GOT3 (cell line): ENCODE measurements around the gene JAG2.

Experiments
- DNase-seq: peaks from one replicate; lab custom pipeline; 2025; ENCODE audit warnings: mixed read lengths; lab: John Stamatoyannopoulos, UW

Gene JAG2

DNA sequence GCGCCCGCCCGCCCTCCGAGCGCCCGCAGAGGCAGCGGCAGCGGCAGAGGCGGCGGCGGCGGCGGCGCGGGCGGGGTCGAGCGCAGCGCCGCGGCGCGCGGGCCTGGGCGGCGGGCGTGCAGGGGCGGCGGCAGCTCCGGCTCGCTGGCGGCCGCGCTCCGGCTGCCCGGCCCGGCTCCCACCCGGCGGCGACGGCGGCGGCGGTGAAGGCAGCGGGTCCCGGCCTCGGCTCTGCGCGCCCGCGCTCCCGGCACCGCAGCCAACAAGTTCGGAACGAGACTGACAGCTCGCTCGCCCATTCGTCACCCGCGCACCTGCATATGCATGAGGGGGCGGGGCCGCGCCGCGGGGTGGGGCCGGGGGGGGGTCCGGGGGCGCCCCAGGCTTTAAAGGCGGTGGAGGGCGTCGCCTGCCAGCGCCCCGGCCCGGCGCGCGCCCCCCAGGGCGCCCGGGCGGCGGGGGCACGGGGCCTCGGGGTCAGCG, at the start of gene JAG2:
Gene JAG2, minus strand, starts transcription at position 281 of the 483 bp plus-strand sequence. CDS start 356 bp downstream, outside the sequence.
- no peak for DNase-seq

GRCh38 chr14:105217774-105218173, 49.2 kb upstream of the JAG2 start:
- DNase-seq = no peak

DNA sequence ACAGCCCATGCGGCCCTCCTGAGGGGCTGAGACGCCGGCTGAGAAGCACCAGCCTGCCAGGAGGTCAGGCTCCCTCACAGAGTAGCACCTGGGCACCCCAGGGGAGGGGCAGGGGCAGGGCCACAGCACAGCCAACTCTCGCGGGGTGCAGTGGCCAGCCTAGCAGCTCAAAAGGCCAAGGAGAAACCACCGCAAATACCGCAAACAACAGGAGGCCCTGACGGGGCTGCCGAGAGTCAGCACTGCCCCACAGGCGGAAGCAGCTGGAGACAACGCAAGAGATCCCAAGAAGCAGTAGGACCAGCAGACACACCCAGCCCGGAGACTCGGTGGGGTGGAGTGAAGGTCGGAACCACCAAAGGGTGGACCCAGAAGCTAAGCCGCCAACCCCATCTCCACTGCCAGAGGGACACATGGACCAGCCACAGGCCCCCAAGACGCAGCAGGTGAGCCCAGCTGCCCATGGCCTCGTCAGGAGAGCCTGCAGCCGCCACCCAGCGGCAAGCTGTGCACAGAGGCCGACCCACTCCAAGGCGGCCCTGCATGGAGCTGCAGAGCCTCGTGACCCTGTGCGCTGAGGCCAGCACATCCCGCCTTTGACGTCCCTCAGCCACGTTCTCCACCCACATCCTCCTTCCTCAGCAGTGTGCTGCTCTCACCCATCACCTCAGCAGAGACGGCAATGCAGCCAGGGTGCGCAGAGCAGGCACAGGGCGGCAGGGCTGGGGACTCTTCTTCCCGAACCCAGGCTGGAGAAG, 48.1 kb upstream of the JAG2 start:
- DNase-seq = no peak

DNA sequence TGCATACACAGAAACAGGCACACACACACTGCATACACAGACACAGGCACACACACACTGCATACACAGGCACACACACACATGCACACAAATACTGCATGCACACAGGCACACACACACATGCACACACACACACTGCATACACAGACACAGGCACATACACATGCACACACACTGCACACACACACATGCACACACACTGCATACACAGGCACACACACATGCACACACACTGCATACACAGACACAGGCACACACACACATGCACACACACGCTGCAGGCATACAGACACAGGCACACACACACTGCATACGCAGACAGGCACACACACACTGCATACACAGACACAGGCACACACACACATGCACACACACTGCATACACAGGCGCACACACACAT, 47.0 kb upstream of the JAG2 start:
- no peak for DNase-seq

DNA sequence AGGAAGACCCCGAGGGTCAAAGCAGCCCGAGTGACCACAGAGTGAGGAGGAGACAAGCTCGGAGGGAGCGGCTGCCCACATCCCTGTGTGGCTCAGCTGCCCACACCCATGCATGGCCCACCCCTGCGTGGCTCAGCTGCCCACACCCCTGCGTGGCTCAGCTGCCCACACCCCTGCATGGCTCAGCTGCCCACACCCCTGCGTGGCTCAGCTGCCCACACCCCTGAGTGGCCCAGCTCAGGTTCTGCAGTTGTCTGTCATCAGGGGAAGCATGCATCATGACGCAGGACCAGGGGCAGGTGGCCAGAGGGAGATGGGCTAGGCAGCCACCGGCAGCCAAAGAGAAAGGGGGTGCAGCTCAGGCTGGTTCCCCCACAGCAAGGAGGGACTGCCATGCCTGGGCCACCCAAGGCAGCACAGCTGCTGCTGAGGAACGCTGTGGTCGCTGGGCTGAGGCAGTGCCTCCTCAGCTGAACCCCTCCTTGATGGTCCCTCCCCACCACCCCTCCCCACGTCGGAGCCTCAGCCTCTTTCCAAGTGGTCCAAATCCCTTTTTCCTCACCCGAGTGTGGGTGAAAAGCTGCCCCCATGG, 45.8 kb upstream of the JAG2 start:
- DNase-seq = no peak

- no peak for DNase-seq
Measured at GRCh38 chr14:105213361-105213760, 44.8 kb upstream of the JAG2 start.

GRCh38 chr14:105212541-105213300, 44.1 kb upstream of the JAG2 start:
- DNase-seq = no peak

GRCh38 chr14:105211758-105212089, 43.1 kb upstream of the JAG2 start:
- no peak for DNase-seq

DNA sequence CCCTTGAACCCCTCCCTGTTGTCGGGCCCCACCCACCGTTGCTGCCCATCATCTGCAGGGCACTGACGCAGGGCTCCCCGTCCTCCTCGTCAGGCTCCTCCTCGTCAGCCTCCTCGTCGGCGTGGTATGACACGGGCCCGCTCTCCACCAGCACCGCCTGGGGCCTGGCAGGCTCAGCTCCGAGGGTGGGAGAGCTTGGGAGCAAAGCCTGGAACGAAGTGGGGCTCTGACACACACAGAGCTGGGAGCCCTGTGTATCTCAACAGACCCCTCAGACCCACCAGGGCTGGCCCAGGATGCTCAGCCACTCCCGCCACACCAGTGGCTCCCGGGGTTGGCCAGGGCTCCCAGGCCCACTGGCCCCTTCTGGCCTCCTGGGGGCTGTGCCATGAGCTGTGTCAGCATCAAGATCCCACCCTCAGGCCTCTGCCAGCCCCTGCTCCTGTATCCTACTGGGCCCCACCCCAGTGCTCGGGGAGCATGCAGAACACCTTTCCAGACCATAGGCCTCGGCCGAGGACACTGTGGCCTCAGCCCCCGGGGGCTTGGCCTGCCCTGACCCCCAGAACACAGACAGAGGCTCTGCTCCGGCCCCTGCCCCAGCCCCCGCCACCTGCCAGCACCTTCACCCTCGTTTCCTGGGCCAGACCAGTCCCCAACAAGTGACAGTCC, 42.6 kb upstream of the JAG2 start:
- DNase-seq = no peak

DNA sequence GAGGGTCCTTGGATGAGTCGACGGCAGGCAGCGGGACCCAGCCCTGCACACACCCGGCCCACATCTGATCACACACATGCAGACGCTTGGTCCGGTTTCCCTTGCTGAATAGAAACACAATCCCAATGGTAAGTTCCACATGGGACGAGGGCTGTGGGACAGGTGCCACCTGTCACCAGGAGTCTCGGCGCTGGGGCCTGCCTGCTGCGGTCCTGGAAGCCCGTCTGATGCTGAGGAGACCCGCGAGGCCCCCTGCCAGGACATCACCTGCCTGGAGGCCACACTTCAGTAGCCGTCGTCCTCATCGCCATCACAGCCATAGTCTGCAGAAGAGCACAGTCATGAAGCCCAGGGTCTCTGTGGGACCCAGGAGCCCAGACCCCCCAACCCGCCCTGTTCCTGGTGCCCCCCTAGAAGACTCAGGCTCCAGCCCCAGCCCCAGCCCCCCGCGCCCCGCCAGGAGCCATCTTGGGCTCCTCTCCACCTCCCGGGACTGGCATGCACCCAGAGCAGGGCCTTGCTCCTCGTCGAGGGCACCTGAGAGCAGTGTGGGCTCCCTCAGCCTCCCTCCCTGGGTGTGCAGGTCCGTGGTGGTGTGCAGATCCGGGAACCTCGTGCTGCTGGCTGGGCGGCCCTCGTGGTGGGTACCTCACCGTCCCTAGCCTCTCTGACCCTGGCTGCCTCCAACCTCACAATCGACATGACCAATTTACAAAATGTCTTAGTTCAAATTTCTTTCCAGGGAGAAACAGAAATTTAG, 41.9 kb upstream of the JAG2 start:
- no peak for DNase-seq

DNA sequence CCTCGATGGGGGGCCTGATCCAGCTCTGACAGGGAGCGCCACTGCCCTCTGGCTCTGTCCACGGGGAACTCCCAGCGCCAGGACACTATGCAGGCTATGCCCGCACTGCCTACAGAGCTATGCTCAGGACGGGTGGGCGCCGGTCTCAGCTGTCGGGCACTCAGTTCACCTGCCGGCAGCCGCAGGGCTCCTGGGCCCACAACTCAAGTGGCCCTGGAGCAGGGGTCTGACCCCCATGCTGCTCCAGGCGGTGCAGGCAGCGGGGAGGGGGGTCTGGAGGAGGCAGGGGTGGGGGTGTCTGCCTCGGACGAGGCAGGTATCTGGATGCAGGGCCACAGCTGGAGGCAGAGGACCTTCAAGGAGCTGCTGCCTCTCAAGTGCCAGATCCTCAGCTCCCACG, 41.1 kb upstream of the JAG2 start:
- no peak for DNase-seq

DNA sequence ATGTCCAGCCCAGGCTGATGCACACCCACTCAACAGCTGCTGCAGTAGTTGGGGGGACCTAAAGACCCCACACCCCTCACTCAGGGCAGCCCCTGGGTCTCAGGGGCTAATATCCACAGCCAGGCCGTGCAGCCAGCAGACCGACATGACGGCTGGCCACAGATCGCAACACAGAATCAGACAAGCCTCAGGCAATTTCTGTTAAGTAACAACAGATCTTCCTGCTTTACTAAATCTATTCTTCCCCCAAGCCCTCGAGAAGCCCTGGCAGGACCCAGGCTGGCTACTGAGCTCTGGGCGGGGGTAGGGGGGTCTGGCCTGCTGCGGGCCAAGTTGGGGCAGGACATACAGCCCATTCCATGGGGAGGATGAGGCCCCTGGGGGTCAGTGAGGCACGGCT, 40.5 kb upstream of the JAG2 start:
- DNase-seq = no peak

DNA sequence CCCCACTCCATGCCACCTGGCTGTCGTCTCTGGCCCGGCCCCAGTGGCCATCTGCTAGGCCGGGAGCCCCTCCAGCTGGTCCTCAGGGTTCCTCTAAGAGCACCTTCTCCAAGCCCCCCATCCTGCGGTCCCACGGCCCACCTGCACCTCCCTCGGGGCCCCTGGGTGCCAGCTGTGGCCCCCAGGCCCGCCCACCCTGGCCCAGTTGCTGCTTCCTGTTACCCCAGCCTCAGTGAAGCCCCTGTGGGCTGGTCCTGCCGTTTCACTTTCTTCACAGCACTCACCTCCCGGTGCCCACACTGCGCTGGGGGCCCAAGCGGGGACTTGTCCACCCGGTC, 40.1 kb upstream of the JAG2 start:
- DNase-seq = no peak

DNA sequence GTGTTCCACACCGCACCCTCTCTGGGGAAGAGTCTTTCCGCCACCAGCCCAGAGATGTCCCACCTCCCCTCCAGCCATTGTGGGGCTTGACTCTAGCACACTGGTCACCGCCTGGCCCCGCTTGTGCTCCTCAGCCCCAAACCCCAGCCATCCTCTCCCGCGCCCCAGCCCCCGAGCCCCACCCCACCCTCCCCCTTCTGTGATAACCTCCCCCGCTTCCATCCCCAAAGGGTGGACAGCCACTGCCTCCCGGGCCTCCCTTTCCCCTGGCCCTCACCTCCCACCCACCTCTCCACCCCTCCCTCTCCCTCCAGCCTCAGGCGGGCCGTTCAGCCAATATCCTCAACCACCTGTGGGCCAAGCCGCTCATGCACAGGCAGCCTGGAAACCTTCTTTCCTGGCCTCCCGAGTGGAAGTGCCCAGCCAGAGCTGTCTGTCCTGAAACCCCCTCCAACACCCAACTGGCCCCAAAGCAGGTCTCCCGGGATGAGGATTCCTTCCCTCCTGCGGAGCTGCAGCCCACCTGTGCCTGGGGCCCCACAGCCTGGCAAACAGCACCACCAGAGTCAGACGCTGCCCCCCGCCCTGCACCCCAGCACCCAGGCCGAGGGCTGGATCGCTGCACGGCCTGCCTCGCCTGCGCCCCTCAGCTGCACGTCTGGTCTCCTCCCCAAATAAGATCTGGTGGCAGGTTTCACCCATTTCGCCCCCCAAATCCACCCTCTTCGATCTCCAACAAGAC, 39.6 kb upstream of the JAG2 start:
- no peak for DNase-seq

- DNase-seq = no peak
Measured at GRCh38 chr14:105207460-105207901, 38.9 kb upstream of the JAG2 start.

DNA sequence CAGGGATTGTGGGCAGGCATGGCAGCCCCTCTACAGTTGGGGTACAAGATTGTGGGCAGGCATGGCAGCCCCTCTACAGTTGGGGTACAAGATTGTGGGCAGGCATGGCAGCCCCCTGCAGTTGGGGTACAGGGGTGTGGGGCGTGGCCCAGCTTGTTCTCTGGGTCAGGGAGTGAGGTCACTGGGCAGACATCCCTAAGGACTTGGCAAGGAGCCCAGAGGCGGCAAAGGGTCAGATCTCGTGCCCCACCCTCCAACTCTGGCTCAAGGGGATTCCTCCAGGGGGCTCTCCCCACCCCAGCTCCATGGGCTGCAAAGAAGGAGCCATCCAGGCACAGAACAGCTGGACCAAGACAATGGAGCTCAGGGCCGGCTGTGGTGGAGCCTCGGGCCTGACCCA, 38.3 kb upstream of the JAG2 start:
- no peak for DNase-seq

DNA sequence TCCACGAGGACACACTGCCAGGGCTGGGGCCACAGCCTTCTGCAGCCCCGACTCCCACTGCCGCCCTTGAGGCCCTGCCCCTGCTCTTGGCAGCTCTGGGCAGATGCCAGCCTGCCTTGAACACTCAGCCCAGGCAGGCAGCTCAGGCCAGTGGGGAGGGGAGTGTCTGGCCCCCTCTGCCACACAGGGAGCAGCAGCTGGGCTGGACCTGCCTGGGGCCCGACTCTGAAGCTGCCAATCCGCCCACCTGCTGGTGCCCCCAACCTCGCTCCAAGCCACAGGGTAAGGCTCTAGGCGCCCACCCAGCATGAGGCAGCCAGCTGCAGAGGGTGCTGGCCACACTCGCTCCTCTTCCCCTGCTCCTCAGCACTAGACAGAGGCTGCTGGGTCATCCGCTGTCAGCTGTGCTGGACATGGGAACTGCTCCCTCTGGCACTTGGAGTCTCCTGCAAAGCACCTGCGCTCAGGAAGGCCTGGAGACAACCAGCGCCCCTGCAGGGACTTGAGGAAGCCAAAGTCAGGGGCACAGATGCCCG, 37.2 kb upstream of the JAG2 start:
- DNase-seq = no peak

DNA sequence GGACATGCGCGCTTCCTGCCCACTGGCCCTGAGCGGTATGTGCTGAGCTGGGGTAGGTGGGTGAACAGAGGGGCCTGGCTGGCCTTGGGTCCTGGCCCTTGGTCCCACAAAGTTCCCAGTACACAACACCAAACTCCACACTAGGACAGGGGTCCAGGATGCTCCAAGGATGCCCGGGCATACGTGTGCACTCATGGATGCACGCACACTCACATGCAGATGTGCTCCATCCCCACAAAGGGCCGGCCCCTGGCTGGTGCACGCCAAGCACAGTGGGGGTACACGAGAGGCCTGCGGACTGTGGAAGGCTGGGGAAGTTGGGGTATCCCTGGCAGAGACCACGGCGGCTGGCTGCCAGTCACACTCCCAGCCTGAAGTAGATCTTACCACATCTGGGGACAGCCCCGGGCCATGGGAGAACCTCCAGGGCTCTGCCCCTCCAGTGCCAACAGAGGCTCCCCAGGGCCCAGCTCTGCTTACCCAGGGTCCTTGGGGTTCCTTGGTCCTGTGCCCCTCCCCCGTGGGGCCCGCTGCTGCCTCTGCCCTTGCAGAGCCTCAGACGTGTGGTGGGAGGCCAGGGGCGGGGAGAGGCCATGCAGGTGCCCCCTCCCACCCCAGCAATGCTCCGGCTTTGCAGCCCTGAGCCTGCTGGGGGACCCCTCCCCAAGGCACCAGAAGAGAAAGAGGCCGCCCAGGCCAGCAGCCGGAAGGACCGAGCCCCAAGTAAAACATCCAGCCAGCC, 36.5 kb upstream of the JAG2 start:
- DNase-seq = no peak

DNA sequence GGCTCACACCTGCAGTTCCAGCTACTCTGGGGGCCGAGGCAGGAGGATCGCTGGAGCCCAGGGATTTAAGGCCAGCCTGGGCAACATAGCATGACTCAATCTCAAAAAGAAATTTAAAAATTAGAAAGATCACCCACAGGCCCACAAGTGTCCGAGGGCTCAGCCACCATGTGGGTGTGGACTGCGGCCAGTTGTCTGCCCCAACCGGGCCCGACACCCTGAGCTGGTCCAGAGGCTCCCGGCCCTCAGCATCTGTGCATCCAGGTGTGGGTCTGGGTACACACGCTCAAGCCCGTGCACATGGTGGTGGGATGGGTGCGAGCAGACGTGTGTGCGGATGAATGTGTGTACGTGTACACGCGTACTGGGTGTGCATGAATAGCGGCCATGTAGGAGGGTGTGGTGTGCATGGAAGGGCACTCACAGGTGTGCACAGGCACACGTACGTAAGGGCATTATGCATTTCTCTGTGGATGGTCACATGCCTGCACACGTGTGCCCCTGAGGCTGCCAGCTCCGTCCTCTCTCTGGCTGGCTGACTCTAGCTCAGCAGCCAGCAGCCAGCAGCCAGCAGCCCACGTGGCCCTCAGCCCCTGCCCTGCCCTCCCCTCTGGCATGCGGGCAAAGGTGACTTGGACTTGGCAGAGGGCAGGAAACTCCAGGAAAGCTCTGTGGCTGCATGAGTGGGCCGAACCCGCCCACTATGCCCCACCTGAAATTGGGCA, 35.8 kb upstream of the JAG2 start:
- no peak for DNase-seq
